DMS 273 (cell line): ENCODE measurements around the gene CFAP119.

ENCODE experiments used
- DNase-seq: peaks from one replicate; lab custom pipeline; 2025; ENCODE audit not compliant: unreplicated experiment; lab: John Stamatoyannopoulos, UW

Gene CFAP119

GRCh38 chr16:30715750-30716445 lies 46.0 kb downstream of the CFAP119 start:
- no peak for DNase-seq

- no peak for DNase-seq
Measured at GRCh38 chr16:30711712-30712111, 50.1 kb downstream of the CFAP119 start.

- DNase-seq: no peak
Measured at GRCh38 chr16:30710971-30711370, 50.9 kb downstream of the CFAP119 start.
